GM12875 (cell line): ENCODE measurements around the gene PLEKHA7.

Source experiments
- H3K4me3 ChIP-seq: one replicate; pipeline ENCODE4 v1.5.1; 2011; ENCODE audit warnings: low read depth, low read length, control low read depth
- TF ChIP-seq, protein P1 (sequence below): IDR thresholded peaks from 2 replicates; pipeline ENCODE4 v1.5.1; 2011; ENCODE audit warnings: low read depth, mild to moderate bottlenecking, control low read depth, inconsistent platforms, low read length, moderate library complexity, borderline replicate concordance; ENCODE audit not compliant: insufficient read depth

PLEKHA7 gene

DNA sequence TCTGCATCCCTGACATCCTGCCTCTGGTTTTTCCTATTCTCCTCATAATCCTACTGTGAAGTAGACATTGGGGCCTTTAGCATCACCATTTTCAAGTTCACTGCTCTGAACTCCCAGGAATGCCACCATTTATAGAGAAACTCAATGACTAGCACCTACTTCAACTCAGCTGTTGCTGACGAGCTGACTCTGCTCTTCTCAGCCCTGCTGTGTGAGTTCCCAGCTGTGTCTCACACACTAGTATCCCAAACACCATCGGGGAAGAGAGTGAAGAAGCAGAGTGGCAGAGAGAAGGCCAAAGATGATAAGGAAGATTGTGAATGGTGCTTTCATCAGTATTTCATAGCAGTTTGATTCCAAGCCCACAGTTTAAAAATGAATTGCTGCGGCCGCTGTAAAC is 71.9 kb downstream of the PLEKHA7 start:
- H3K4me3 ChIP-seq = no peak overlapping the region
- TF ChIP-seq, protein P1, sequence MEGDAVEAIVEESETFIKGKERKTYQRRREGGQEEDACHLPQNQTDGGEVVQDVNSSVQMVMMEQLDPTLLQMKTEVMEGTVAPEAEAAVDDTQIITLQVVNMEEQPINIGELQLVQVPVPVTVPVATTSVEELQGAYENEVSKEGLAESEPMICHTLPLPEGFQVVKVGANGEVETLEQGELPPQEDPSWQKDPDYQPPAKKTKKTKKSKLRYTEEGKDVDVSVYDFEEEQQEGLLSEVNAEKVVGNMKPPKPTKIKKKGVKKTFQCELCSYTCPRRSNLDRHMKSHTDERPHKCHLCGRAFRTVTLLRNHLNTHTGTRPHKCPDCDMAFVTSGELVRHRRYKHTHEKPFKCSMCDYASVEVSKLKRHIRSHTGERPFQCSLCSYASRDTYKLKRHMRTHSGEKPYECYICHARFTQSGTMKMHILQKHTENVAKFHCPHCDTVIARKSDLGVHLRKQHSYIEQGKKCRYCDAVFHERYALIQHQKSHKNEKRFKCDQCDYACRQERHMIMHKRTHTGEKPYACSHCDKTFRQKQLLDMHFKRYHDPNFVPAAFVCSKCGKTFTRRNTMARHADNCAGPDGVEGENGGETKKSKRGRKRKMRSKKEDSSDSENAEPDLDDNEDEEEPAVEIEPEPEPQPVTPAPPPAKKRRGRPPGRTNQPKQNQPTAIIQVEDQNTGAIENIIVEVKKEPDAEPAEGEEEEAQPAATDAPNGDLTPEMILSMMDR = no peak

GRCh38 chr11:16941935-16942334 is 72.3 kb downstream of the PLEKHA7 start:
- TF ChIP-seq, protein P1 = no peak
- H3K4me3 ChIP-seq = no peak overlapping the region

GRCh38 chr11:16938061-16938460 is 76.2 kb downstream of the PLEKHA7 start:
- TF ChIP-seq, protein P1 = no peak
- no peak overlapping the region for H3K4me3 ChIP-seq

GRCh38 chr11:16936643-16937042 is 77.6 kb downstream of the PLEKHA7 start:
- H3K4me3 ChIP-seq = no peak overlapping the region

GRCh38 chr11:16935518-16936302 is 78.5 kb downstream of the PLEKHA7 start:
- TF ChIP-seq, protein P1 = peak; percentile 73
- no peak overlapping the region for H3K4me3 ChIP-seq

More at GRCh38 chr11:16936643-16937042, 77.6 kb downstream of the PLEKHA7 start:
- TF ChIP-seq, protein P1 = no peak

- TF ChIP-seq, protein P1 = no peak
- H3K4me3 ChIP-seq = no peak overlapping the region
These were observed 80.2 kb downstream of the PLEKHA7 start for GRCh38 chr11:16933756-16934603.
